ENCODE measurements around the gene FGD3. TPM values are rescaled to one million over a fixed set of nuclear protein-coding genes. Genes with fewer than 3 reads are reported as not detected.

The FGD3 gene
- total RNA-seq, 1 experiment from 2014 or later = not detected

- ChIA-PET POLR2A (interaction anchor here (1.2 kb wide), 1 partner anchor 11 kb away, joined by 4 read pairs; no protein-coding TSS in a partner anchor), CTCF (interaction anchor here (0.6 kb wide), 2 partner anchors 226 to 258 kb away, joined by 3 read pairs; no protein-coding TSS in a partner anchor)
- DNase-seq (ENCODE audit: unreplicated experiment) = no peak
- Mint-ChIP-seq H3K36me3 (ENCODE audit: insufficient read depth, unreplicated experiment) (no peaks in the 10 kb centered on the region), H3K4me1 (ENCODE audit: insufficient read depth, unreplicated experiment) (no peaks in the 10 kb centered on the region), H3K9me3 (ENCODE audit: unreplicated experiment) (no peaks in the 10 kb centered on the region), H3K4me3 (ENCODE audit: unreplicated experiment) (no peak overlapping the region), H3K27ac (ENCODE audit: low read depth, unreplicated experiment) (no peak overlapping the region), H3K27me3 (ENCODE audit: insufficient read depth, unreplicated experiment) (no peaks in the 10 kb centered on the region)
- intact Hi-C loops (cut with micrococcal nuclease) = no loop called here
- no TSS peak for BruUV-seq (replicated peaks)
- no peak for TF ChIP-seq CTCF (IDR thresholded peaks at IDR 0.05; ENCODE audit: unreplicated experiment)
These were observed 107.7 kb downstream of the FGD3 start for GRCh38 chr9:93054758-93055704.

GRCh38 chr9:93057042-93057702 is 109.8 kb downstream of the FGD3 start:
- intact Hi-C loops (cut with micrococcal nuclease) = no loop called here
- H3K9me3 Mint-ChIP-seq (ENCODE audit: unreplicated experiment) = no peaks in the 10 kb centered on the region
- no peak for TF ChIP-seq CTCF (IDR thresholded peaks at IDR 0.05; ENCODE audit: unreplicated experiment)
- CTCF ChIA-PET = interaction anchor here (0.6 to 1.0 kb wide), 2 partner anchors 53 to 957 kb away, joined by 3 read pairs; no protein-coding TSS in a partner anchor
- H3K27me3 Mint-ChIP-seq (ENCODE audit: insufficient read depth, unreplicated experiment) = no peaks in the 10 kb centered on the region
- H3K36me3 Mint-ChIP-seq (ENCODE audit: insufficient read depth, unreplicated experiment) = no peaks in the 10 kb centered on the region
- BruUV-seq (replicated peaks) = no TSS peak
- DNase-seq (ENCODE audit: unreplicated experiment) = no peak
- no peak overlapping the region for H3K27ac Mint-ChIP-seq (ENCODE audit: low read depth, unreplicated experiment)
- peaks cover 9% of the 10 kb centered on the region for H3K4me1 Mint-ChIP-seq (ENCODE audit: insufficient read depth, unreplicated experiment)
- no peak overlapping the region for H3K4me3 Mint-ChIP-seq (ENCODE audit: unreplicated experiment)
- POLR2A ChIA-PET = interaction anchor here (0.5 kb wide), 1 partner anchor 24 kb away, joined by 3 read pairs; no protein-coding TSS in a partner anchor

GRCh38 chr9:93057703-93058354 is 110.5 kb downstream of the FGD3 start:
- no peak for TF ChIP-seq CTCF (IDR thresholded peaks at IDR 0.05; ENCODE audit: unreplicated experiment)
- no peaks in the 10 kb centered on the region for H3K9me3 Mint-ChIP-seq (ENCODE audit: unreplicated experiment)
- no peak for DNase-seq (ENCODE audit: unreplicated experiment)
- ChIA-PET CTCF (interaction anchor here (1.0 kb wide), 1 partner anchor 53 kb away, joined by 3 read pairs; no protein-coding TSS in a partner anchor), POLR2A (interaction anchor here (0.5 kb wide), 1 partner anchor 24 kb away, joined by 3 read pairs; no protein-coding TSS in a partner anchor)
- no peaks in the 10 kb centered on the region for H3K27me3 Mint-ChIP-seq (ENCODE audit: insufficient read depth, unreplicated experiment)
- peaks cover 9% of the 10 kb centered on the region for H3K4me1 Mint-ChIP-seq (ENCODE audit: insufficient read depth, unreplicated experiment)
- BruUV-seq (replicated peaks) = no TSS peak
- no peak overlapping the region for H3K4me3 Mint-ChIP-seq (ENCODE audit: unreplicated experiment)
- intact Hi-C loops (cut with micrococcal nuclease) = no loop called here
- no peak overlapping the region for H3K27ac Mint-ChIP-seq (ENCODE audit: low read depth, unreplicated experiment)
- H3K36me3 Mint-ChIP-seq (ENCODE audit: insufficient read depth, unreplicated experiment) = no peaks in the 10 kb centered on the region

Measured in MCF 10A (cell line).